Upper lobe of left lung (tissue), 6 donors: ENCODE data around the gene TEAD3. TPM values are rescaled to one million over a fixed set of nuclear protein-coding genes. Genes with fewer than 3 reads are reported as not detected.

Experiments used
- ATAC-seq, 2 donors: fragments of 200-7000 bp; cut with Tn5 transposase; one replicate each; pipeline ENCODE4 v1.9.1; 2022; ENCODE audit warnings: mild to moderate bottlenecking in 2 of 2, moderate library complexity in 2 of 2; ENCODE audit not compliant: low FRiP score in 2 of 2
- DNase-seq, 2 donors: peaks; one replicate each; pipeline ENCODE4 v3.0.0-alpha.2; 2019 to 2020
- H3K27ac ChIP-seq, 4 donors: fragments of 200-600 bp; sonication (generic); one replicate each; pipeline ENCODE4 v1.5.1; 2016 to 2019
- H3K27me3 ChIP-seq, 4 donors: fragments of 200-600 bp; sonication (generic); one replicate each; pipeline ENCODE4 v1.5.1; 2017 to 2019
- H3K36me3 ChIP-seq, 4 donors: fragments of 200-600 bp; sonication (generic); one replicate each; pipeline ENCODE4 v1.5.1; 2016 to 2019
- H3K4me1 ChIP-seq, 4 donors: fragments of 200-600 bp; sonication (generic); one replicate each; pipeline ENCODE4 v1.5.1; 2018 to 2019
- H3K4me3 ChIP-seq, 4 donors: fragments of 200-600 bp; sonication (generic); one replicate each; pipeline ENCODE4 v1.5.1; 2017 to 2019; ENCODE audit warnings: mild to moderate bottlenecking in 2 of 4, moderate library complexity in 1 of 4
- H3K9me3 ChIP-seq, 4 donors: fragments of 200-600 bp; sonication (generic); one replicate each; pipeline ENCODE4 v1.5.1; 2018 to 2019
- CTCF ChIP-seq, 6 experiments: fragments of 450-650 bp in 4 of 6; fragments of 200-600 bp in 2 of 6; sonication (generic) in 2 of 6; IDR thresholded peaks; one replicate each; pipeline ENCODE4 v1.5.1; 2016 to 2019; ENCODE audit warnings: antibody characterized with exemption in 6 of 6
- EP300 ChIP-seq, 4 donors: sonication (generic); formaldehyde crosslinking; IDR thresholded peaks; one replicate each; pipeline ENCODE4 v1.5.1; 2017; ENCODE audit warnings: antibody characterized with exemption in 4 of 4, control low read depth in 2 of 4
- POLR2A ChIP-seq, 4 donors: fragments of 450-650 bp; IDR thresholded peaks; one replicate each; pipeline ENCODE4 v1.5.1; 2016 to 2017; ENCODE audit warnings: antibody characterized with exemption in 4 of 4, mild to moderate bottlenecking in 2 of 4
- POLR2AphosphoS5 ChIP-seq, 2 donors: sonication (generic); formaldehyde crosslinking; IDR thresholded peaks; one replicate each; pipeline ENCODE4 v1.5.1; 2017; ENCODE audit warnings: antibody characterized with exemption in 2 of 2
- WGBS, 2 donors: methylation state at CpG; one replicate each; pipeline ENCODE4 v1.1.5; 2017 to 2018; 5-methylcytosine and 5-hydroxymethylcytosine counted together
- small RNA-seq, 4 donors: library from RNA; depleted of rRNA; stranded (forward); fragments of <200 nt; gene quantifications; one replicate each; pipeline ENCODE3, GENCODE V24; 2016
- total RNA-seq, 6 donors: library from RNA; depleted of rRNA in 4 of 6; stranded (reverse); fragments of >200 nt in 4 of 6; gene quantifications; one replicate each; pipeline versions ENCODE4 v1.1.0 to v1.2.1, GENCODE V29; 2016 to 2021
- donor health status: DM: no; HTN: no; CAD: no; lungs with moderate emphysema.
- donor health status: DM: no; HTN: yes; CAD: no; lungs with severe emphysema.

Gene TEAD3
- total RNA-seq, 6 donors from 2014 or later, result 19.0 to 28.2 (median 21.2) TPM

- DNase-seq (peak; percentile 29 to 53), ATAC-seq (peak in 1 of 2 donors; percentile 70)
- 43 to 49% methylated on average over 7 to 8 of the region's 8 CpGs for WGBS, 2 donors
- TF ChIP-seq POLR2AphosphoS5 (IDR thresholded peaks at IDR 0.05), result no peak
- TF ChIP-seq EP300 (IDR thresholded peaks at IDR 0.05), result no peak
- no peak for TF ChIP-seq POLR2A (IDR thresholded peaks at IDR 0.05)
- TF ChIP-seq CTCF (IDR thresholded peaks at IDR 0.05), result no peak
- H3K9me3 ChIP-seq, result peaks cover 4 to 22% (median 12%) of the 10 kb centered on the region in 4 donors
- H3K36me3 ChIP-seq, result peaks cover 8 to 59% (median 40%) of the 10 kb centered on the region in 4 donors
- H3K27ac ChIP-seq, result peak overlapping the region in 1 of 4 donors; percentile 39
- H3K4me1 ChIP-seq, result peaks cover 0 to 12% (median 7%) of the 10 kb centered on the region in 4 donors
- H3K27me3 ChIP-seq, result no peaks in the 10 kb centered on the region
- no peak overlapping the region for H3K4me3 ChIP-seq
These were observed 70.8 kb downstream of the TEAD3 start for GRCh38 chr6:35426074-35426473.

DNA sequence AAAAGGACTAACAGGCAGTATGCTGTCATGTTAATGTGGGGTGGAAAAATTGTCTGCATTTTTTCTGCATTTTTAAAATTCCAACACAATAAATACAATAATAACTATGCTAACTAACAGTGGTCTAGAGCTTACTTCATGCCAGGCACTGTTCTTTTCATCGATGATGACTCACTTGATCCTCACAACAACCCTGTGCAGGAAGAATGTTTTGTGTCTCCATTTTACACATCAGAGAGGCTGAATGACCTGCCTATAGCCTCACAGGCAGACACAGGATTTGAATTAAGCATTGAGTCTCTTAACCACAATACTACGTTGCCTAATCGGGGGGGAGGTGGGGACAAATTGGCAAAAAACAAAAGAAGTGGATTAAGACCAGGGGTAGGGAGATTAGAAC, 71.6 kb downstream of the TEAD3 start:
- Histone ChIP-seq H3K36me3 (peaks cover 8 to 60% (median 40%) of the 10 kb centered on the region in 4 donors), H3K27me3 (no peaks in the 10 kb centered on the region)

More for the DNA sequence above, 71.6 kb downstream of the TEAD3 start:
- H3K4me1 ChIP-seq, result peaks cover 0 to 12% (median 7%) of the 10 kb centered on the region in 4 donors
- WGBS, 2 donors, result 71 to 75% methylated on average over 3 of the region's 3 CpGs
- H3K27ac ChIP-seq, result peak overlapping the region in 1 of 4 donors; percentile 39
- no peak overlapping the region for H3K4me3 ChIP-seq
- H3K9me3 ChIP-seq, result peaks cover 4 to 21% (median 12%) of the 10 kb centered on the region in 4 donors
- ATAC-seq (no peak), DNase-seq (no peak)
- TF ChIP-seq CTCF (IDR thresholded peaks at IDR 0.05) (no peak), POLR2AphosphoS5 (IDR thresholded peaks at IDR 0.05) (no peak), POLR2A (IDR thresholded peaks at IDR 0.05) (no peak), EP300 (IDR thresholded peaks at IDR 0.05) (no peak)

Small RNA genes lying within 50 kb of the gene (small RNA-seq; reads per million reads assigned to genes)
- 0 to 0.22 (median 0.03) reads per million in 4 donors for gene MIR7111

Other genes with a start within 250 kb of the TEAD3 start
- gene ZNF76, start 237.3 kb downstream of the TEAD3 start, total RNA-seq, result 100 to 1,000 TPM in 2 of 6 donors, 10 to 100 TPM in 4; 26.8 to 242 (median 38.1) TPM
- 10 to 100 TPM in 5 of 6 donors, 1 to 10 TPM in 1; 10.0 to 39.8 (median 23.4) TPM for gene DEF6, start 199.3 kb downstream of the TEAD3 start, total RNA-seq
- gene PPARD, start 154.5 kb downstream of the TEAD3 start, total RNA-seq, result 10 to 100 TPM; 14.8 to 48.2 (median 31.5) TPM
- 10 to 100 TPM in 3 of 6 donors, 1 to 10 TPM in 3; 6.1 to 13.3 (median 9.3) TPM for gene FANCE, start 44.7 kb downstream of the TEAD3 start, total RNA-seq
- 1,000 to 10,000 TPM in 2 of 6 donors, 100 to 1,000 TPM in 4; 474 to 1,092 (median 918) TPM for gene RPL10A, start 28.7 kb downstream of the TEAD3 start, total RNA-seq
- gene TULP1, start 15.8 kb upstream of the TEAD3 start, total RNA-seq, result not detected
- gene FKBP5, start 191.8 kb upstream of the TEAD3 start, total RNA-seq, result 100 to 1,000 TPM; 112 to 203 (median 143) TPM
- gene ARMC12, start 240.0 kb upstream of the TEAD3 start, total RNA-seq, result 1 to 10 TPM in 1 of 6 donors, under 1 TPM in 4, not detected in 1; 0.46 to 6.3 (median 0.74) TPM